ENCODE measurements around the gene DHRSX. TPM values are rescaled to one million over a fixed set of nuclear protein-coding genes. Genes with fewer than 3 reads are reported as not detected.

DHRSX gene
- total and polyA plus RNA-seq, 2 donors (not counting 3 experiments of a cell fraction or from before 2014, with no cell fraction given) = 27.1 to 37.7 TPM

DNA sequence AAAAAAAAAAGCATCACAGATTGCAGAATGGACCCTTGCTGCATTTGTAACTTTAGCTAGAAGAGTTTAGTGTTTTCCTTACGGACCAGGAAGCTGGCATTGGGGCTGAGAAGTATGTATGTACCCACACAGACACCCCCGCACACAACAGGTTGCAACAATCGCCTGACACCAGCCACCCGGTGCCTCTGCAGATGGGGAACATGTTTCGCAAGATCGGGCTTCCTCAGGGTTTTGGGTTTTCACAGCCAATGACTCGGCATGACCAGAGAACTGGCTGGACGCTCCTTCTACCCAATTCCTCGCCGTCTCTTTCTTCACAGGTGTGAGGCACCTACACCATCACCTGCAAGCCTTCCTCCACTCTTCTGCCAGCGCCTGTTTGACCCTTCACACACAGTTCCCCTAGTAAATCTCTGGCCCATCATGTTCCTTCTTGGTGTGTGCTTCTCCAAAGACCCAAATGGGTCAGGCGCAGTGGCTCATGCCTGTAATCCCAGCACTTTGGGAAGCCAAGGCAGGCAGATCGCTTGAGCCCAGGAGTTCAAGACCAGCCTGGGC is 70.4 kb downstream of the DHRSX start:
- Histone ChIP-seq H3K27me3 (ENCODE audit: control insufficient read depth in 2 of 2, insufficient read depth in 2 of 2, low read length in 2 of 2) (no peaks in the 10 kb centered on the region), H3K4me3 (replicated peaks in 1 of 3; ENCODE audit: insufficient read depth in 1 of 3, low read depth in 1 of 3, low read length in 3 of 3) (no peak overlapping the region), H3K9ac (replicated peaks; ENCODE audit: extremely low read depth, insufficient read depth, low read length) (no peak overlapping the region), H3K4me2 (ENCODE audit: insufficient read depth, low read length) (no peak overlapping the region), H3K9me3 (replicated peaks; ENCODE audit: control insufficient read depth, insufficient read depth, low read length) (no peaks in the 10 kb centered on the region), H3K4me1 (ENCODE audit: control insufficient read depth, extremely low read depth, insufficient read depth, low read length) (no peaks in the 10 kb centered on the region), H2AFZ (ENCODE audit: low read depth, low read length) (no peak overlapping the region), H4K20me1 (replicated peaks; ENCODE audit: control insufficient read depth, extremely low read depth, insufficient read depth, low read length) (no peaks in the 10 kb centered on the region), H3K79me2 (ENCODE audit: control insufficient read depth, insufficient read depth, low read length) (no peaks in the 10 kb centered on the region), H3K36me3 (ENCODE audit: control insufficient read depth in 2 of 2, extremely low read depth in 1 of 2, insufficient read depth in 2 of 2, low read length in 2 of 2) (no peaks in the 10 kb centered on the region), H3K27ac (ENCODE audit: insufficient read depth, low read depth, low read length) (no peak overlapping the region), H3K9me1 (replicated peaks; ENCODE audit: control insufficient read depth, extremely low read depth, insufficient read depth, low read length) (no peaks in the 10 kb centered on the region)
- POLR2A ChIA-PET = no interaction called here
- intact Hi-C loops (cut with micrococcal nuclease) = no loop called here
- dilution Hi-C loops (cut with MboI; ENCODE audit: extremely low pct_ligation_motif_present, low sequenced_read_pairs) = no loop called here
- BruUV-seq (replicated peaks) = no TSS peak
- TF ChIP-seq GATA2 (IDR thresholded peaks at IDR 0.05; ENCODE audit: insufficient read depth, insufficient read length, low read depth, low read length) (no peak), EZH2 (IDR thresholded peaks at IDR 0.05; ENCODE audit: borderline replicate concordance, low read depth, low read length, severe bottlenecking) (no peak), MYC (IDR thresholded peaks at IDR 0.05; ENCODE audit: low read depth, low read length) (no peak), JUN (IDR thresholded peaks at IDR 0.05; ENCODE audit: borderline replicate concordance, insufficient read depth, insufficient read length, low read depth) (no peak), POLR2AphosphoS5 (IDR thresholded peaks at IDR 0.05; ENCODE audit: insufficient read depth, low read depth, low read length) (no peak), POLR2A (IDR thresholded peaks at IDR 0.05; ENCODE audit: low read depth, low read length) (no peak), FOS (IDR thresholded peaks at IDR 0.05; ENCODE audit: borderline replicate concordance, insufficient read depth, low read length) (no peak)
- TF ChIP-seq, protein P1, sequence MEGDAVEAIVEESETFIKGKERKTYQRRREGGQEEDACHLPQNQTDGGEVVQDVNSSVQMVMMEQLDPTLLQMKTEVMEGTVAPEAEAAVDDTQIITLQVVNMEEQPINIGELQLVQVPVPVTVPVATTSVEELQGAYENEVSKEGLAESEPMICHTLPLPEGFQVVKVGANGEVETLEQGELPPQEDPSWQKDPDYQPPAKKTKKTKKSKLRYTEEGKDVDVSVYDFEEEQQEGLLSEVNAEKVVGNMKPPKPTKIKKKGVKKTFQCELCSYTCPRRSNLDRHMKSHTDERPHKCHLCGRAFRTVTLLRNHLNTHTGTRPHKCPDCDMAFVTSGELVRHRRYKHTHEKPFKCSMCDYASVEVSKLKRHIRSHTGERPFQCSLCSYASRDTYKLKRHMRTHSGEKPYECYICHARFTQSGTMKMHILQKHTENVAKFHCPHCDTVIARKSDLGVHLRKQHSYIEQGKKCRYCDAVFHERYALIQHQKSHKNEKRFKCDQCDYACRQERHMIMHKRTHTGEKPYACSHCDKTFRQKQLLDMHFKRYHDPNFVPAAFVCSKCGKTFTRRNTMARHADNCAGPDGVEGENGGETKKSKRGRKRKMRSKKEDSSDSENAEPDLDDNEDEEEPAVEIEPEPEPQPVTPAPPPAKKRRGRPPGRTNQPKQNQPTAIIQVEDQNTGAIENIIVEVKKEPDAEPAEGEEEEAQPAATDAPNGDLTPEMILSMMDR (IDR thresholded peaks at IDR 0.05; ENCODE audit: extremely low read depth in 1 of 2, insufficient read depth in 1 of 2, low read depth in 1 of 2, low read length in 2 of 2) = no peak
- TF ChIP-seq, protein P2, sequence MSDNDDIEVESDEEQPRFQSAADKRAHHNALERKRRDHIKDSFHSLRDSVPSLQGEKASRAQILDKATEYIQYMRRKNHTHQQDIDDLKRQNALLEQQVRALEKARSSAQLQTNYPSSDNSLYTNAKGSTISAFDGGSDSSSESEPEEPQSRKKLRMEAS (IDR thresholded peaks at IDR 0.05; ENCODE audit: insufficient read depth, insufficient read length) = no peak
- no peak for DNase-seq (ENCODE audit: low read depth, low spot score)
- FAIRE-seq = no peak
- CTCF ChIA-PET = no interaction called here

Measured in endothelial cell of umbilical vein (primary cell).